NCI-H1694 treated with DMSO at 0.1 percent for 48 hours (cell line): Measurements from ENCODE around the gene SLBP.

ENCODE experiments used
- DNase-seq: peaks from one replicate; lab custom pipeline; 2025; lab: John Stamatoyannopoulos, UW

SLBP gene

GRCh38 chr4:1654216-1654955 lies 57.7 kb downstream of the SLBP start:
- no peak for DNase-seq

- DNase-seq: no peak
Measured at GRCh38 chr4:1653776-1654175, 58.3 kb downstream of the SLBP start.

GRCh38 chr4:1652088-1652487 lies 60.0 kb downstream of the SLBP start:
- DNase-seq: no peak

- DNase-seq: no peak
Measured at GRCh38 chr4:1651609-1652008, 60.5 kb downstream of the SLBP start.

- no peak for DNase-seq
Measured at GRCh38 chr4:1648962-1649361, 63.2 kb downstream of the SLBP start.

- no peak for DNase-seq
Measured at GRCh38 chr4:1647432-1647831, 64.7 kb downstream of the SLBP start.

- no peak for DNase-seq
Measured at GRCh38 chr4:1646690-1647089, 65.4 kb downstream of the SLBP start.

- peak; percentile 36 for DNase-seq
Measured at GRCh38 chr4:1644891-1645657, 67.0 kb downstream of the SLBP start.

GRCh38 chr4:1643971-1644735 lies 68.0 kb downstream of the SLBP start:
- DNase-seq: no peak
